Thyroid gland (tissue), 4 donors: ENCODE data around the gene ZNF644.

Experiments used
- CTCF ChIP-seq, 6 experiments: fragments of 200-600 bp in 3 of 6; fragments of 450-650 bp in 3 of 6; sonication (generic) in 3 of 6; IDR thresholded peaks; one replicate each; pipeline ENCODE4 v1.5.1; 2016 to 2019; ENCODE audit warnings: antibody characterized with exemption in 6 of 6, mild to moderate bottlenecking in 2 of 6, inconsistent platforms in 1 of 6, moderate library complexity in 1 of 6
- POLR2A ChIP-seq, 2 donors: fragments of 450-650 bp; IDR thresholded peaks; one replicate each; pipeline ENCODE4 v1.6.1; 2017; ENCODE audit warnings: antibody characterized with exemption in 2 of 2, mild to moderate bottlenecking in 2 of 2, moderate library complexity in 1 of 2

DNA sequence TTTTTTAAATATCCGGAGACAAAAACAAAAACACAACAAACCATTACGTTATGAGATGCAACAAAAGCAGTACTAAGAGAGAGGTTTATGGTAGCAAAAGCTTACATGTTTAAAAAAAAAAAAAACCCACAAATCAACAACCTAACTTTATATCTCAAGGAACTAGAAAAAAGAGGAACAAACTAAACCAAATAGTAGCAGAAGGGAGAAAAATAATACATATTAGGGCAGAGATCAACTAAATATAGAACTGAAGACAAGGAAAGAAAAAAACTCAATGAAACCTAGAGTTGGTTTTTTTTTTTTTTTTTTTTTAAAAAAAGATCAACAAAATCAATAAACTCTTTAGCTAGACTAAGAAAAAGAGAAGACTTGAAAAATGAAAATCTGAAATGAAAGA lies 34.9 kb downstream of the ZNF644 start:
- TF ChIP-seq CTCF (IDR thresholded peaks at IDR 0.05) (no peak), POLR2A (IDR thresholded peaks at IDR 0.05) (no peak)
